SJSA1 (cell line): ENCODE results near the gene FBRSL1. TPM values are rescaled to one million over a fixed set of nuclear protein-coding genes. Genes with fewer than 3 reads are reported as not detected.

ENCODE experiments used
- DNase-seq, 2 experiments: peaks; one replicate each; pipeline ENCODE4 v3.0.0-alpha.2; 2015 to 2020; ENCODE audit warnings: low spot score in 2 of 2, low read depth in 1 of 2
- H3K27ac ChIP-seq: fragments of 250-450 bp; sonication (Bioruptor Pico); 2 replicates; pipeline ENCODE4 v1.5.1; 2020; ENCODE audit warnings: mild to moderate bottlenecking, moderate library complexity
- H3K27me3 ChIP-seq: fragments of 250-450 bp; sonication (Bioruptor Pico); replicated peaks from 2 replicates; pipeline ENCODE4 v1.5.1; 2020; ENCODE audit warnings: mild to moderate bottlenecking, moderate library complexity
- H3K36me3 ChIP-seq: fragments of 250-450 bp; sonication (Bioruptor Pico); 2 replicates; pipeline ENCODE4 v1.5.1; 2020; ENCODE audit warnings: mild to moderate bottlenecking
- H3K4me1 ChIP-seq: fragments of 250-450 bp; sonication (Bioruptor Pico); replicated peaks from 2 replicates; pipeline ENCODE4 v1.6.1; 2021; ENCODE audit warnings: mild to moderate bottlenecking
- H3K4me3 ChIP-seq: fragments of 250-450 bp; sonication (Bioruptor Pico); 2 replicates; pipeline ENCODE4 v1.5.1; 2020; ENCODE audit warnings: mild to moderate bottlenecking
- H3K9me3 ChIP-seq: fragments of 250-450 bp; sonication (Bioruptor Pico); replicated peaks from 2 replicates; pipeline ENCODE4 v1.5.1; 2020; ENCODE audit warnings: mild to moderate bottlenecking
- total RNA-seq: library from RNA; depleted of rRNA; stranded (reverse); fragments of >200 nt; shearing (Covaris generic); gene quantifications from 2 replicates; pipeline ENCODE4 v1.2.3, GENCODE V29; 2014

FBRSL1 gene
- total RNA-seq, 1 experiment from 2014 or later, result 2.8 TPM

DNA sequence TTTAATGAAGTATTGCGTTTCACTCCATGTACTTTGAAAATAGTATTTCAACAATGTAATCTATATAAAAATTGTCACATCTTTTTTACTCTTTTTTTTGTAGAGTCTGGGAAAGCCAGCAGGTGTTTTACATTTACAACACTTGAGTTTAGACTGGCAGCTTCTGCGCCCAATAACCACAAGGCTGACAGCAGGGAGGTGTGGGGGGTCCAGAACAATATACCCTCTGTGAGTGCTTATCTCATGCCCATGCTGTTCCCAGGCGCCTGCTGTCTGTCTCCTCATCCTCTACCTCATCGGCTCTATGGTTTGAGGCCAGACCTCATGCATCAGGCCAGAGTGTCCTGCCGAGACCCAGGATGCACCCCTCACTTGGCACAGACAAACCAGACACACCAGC, 24.9 kb downstream of the FBRSL1 start:
- no peaks in the 10 kb centered on the region for H3K36me3 ChIP-seq
- no peaks in the 10 kb centered on the region for H3K4me1 ChIP-seq
- no peaks in the 10 kb centered on the region for H3K27me3 ChIP-seq
- no peak for DNase-seq
- no peak overlapping the region for H3K27ac ChIP-seq
- no peak overlapping the region for H3K4me3 ChIP-seq
- peaks cover 9% of the 10 kb centered on the region; the same call in 1 of the 2 replicates for H3K9me3 ChIP-seq

DNA sequence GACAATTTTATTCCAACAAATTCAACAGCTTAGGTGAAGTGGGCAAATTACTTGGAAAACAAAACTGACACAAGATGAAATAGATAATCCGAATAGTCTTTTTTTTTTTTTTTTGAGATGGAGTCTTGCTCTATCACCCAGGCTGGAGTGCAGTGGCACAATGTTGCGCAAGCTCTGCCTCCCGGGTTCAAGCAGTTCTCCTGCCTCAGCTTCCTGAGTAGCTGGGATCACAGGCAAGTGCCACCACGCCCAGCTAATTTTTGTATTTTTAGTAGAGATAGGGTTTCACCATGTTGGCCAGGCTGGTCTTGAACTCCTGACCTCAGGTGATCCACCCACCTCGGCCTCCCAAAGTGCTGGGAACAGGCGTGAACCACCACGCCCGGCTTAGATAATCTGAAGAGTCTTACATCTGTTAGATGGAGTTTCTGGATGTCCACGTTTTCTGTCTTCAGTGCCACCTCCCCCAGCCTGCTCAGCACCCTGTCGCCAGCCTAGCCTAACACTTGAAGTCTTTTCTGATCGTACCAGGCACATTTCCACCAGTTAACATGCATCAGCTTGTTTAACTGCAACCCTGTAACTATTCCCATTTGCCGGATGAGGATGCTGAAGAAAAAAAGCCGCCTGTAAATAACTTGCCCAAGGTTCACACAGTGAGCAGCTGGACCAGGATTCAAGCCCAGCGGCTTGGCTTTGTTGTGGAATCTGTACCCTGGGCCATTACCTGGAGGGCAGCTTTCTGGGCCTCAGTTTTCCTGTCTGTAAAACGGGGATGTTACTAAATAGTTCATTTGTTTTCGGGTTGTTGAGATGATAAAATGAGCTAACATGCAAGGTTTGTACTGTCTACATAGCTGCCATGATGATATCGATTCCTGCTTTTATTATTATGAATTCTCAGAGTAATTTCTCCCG, 26.4 kb downstream of the FBRSL1 start:
- H3K36me3 ChIP-seq, result no peaks in the 10 kb centered on the region
- no peaks in the 10 kb centered on the region for H3K27me3 ChIP-seq
- H3K9me3 ChIP-seq, result peaks cover 9% of the 10 kb centered on the region; the same call in 1 of the 2 replicates
- no peak overlapping the region for H3K4me3 ChIP-seq
- no peak for DNase-seq
- H3K4me1 ChIP-seq, result no peaks in the 10 kb centered on the region
- no peak overlapping the region for H3K27ac ChIP-seq

DNA sequence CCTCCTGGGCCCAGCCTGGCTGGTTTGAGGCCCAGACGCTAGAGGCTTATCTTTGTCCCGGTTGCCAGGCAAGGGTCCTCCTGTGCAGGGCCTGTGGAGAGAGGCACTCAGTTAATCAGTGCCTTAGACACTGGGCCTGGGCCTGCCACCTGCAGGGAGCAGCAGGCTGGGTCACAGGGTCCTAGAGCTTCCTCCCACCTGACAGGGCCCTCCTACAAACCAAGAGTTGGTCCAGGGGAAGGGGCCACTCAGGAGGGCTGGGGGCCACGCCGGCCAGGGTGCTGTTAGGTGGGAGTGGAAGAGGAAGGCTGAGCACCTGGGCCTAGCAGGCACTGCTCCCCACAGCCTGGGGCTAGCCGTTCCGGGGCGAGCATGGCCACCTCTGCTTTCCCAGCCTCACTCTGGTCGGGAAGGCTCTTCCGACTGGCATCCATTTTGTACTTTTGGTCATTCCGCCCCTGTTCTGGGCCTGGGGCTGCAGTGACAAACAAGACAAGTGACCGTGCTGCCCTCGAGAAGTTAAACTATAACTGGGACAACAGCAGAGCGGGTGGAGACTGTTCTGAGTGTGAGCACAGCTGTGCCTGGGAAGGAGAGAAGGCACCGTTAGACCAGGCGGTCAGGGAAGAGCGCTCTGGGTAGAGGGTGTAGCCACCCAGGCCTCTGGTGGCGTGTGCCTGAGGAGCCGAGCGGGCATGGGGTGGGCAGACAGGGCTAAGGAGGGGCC, 27.2 kb downstream of the FBRSL1 start:
- peaks cover 9% of the 10 kb centered on the region; the same call in 1 of the 2 replicates for H3K9me3 ChIP-seq
- H3K27ac ChIP-seq, result no peak overlapping the region
- H3K27me3 ChIP-seq, result no peaks in the 10 kb centered on the region
- no peaks in the 10 kb centered on the region for H3K36me3 ChIP-seq
- no peak overlapping the region for H3K4me3 ChIP-seq
- DNase-seq, result no peak
- no peaks in the 10 kb centered on the region for H3K4me1 ChIP-seq

DNA sequence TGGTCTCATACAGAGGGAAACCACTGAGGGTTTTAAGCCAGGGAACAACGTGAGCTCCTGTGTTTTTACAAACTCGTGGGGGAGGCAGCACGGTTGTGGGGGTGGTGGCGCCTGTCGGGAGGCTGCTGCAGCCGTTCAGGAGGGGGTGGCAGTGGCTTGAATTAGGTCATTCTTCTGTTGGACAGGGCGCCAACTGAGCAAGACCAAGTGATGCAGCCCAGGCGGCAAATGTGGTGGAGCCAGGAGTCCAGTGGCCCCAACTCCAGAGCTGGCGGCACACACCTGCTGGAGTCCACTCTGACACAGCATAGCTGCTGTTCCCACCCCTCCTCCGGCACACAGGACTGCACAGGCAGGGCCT, 27.8 kb downstream of the FBRSL1 start:
- Histone ChIP-seq H3K4me1 (no peaks in the 10 kb centered on the region), H3K27me3 (no peaks in the 10 kb centered on the region), H3K4me3 (no peak overlapping the region), H3K9me3 (peaks cover 9% of the 10 kb centered on the region; the same call in 1 of the 2 replicates), H3K36me3 (no peaks in the 10 kb centered on the region), H3K27ac (no peak overlapping the region)
- no peak for DNase-seq

DNA sequence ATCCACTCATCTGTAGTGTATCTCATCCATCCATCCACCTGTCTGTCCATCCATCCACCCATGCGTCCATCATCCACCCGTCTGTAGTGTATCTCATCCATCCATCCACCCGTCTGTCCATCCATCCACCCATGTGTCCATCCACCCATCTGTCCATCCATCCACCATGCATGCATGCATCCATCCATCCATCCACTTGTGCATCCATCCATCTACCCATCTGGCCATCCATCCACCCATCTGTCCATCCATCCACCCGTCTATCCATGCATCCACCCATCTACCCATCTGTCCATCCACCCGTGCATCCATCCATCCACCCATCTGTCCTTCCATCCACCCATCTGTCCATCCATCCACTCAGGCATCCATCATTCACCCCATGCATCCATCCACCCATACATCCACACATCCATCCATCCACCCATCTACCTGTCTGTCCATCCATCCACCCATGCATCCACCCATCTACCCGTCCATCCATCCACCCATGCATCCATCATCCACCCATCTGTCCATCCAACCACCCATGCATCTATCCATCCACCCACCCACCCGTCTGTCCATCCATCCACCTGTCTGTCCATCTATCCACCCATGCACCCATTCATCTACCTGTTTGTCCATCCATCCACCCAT, 28.5 kb downstream of the FBRSL1 start:
- DNase-seq, result no peak
- Histone ChIP-seq H3K27ac (no peak overlapping the region), H3K36me3 (no peaks in the 10 kb centered on the region), H3K4me3 (no peak overlapping the region), H3K27me3 (no peaks in the 10 kb centered on the region), H3K4me1 (no peaks in the 10 kb centered on the region), H3K9me3 (peaks cover 9% of the 10 kb centered on the region; the same call in 1 of the 2 replicates)

DNA sequence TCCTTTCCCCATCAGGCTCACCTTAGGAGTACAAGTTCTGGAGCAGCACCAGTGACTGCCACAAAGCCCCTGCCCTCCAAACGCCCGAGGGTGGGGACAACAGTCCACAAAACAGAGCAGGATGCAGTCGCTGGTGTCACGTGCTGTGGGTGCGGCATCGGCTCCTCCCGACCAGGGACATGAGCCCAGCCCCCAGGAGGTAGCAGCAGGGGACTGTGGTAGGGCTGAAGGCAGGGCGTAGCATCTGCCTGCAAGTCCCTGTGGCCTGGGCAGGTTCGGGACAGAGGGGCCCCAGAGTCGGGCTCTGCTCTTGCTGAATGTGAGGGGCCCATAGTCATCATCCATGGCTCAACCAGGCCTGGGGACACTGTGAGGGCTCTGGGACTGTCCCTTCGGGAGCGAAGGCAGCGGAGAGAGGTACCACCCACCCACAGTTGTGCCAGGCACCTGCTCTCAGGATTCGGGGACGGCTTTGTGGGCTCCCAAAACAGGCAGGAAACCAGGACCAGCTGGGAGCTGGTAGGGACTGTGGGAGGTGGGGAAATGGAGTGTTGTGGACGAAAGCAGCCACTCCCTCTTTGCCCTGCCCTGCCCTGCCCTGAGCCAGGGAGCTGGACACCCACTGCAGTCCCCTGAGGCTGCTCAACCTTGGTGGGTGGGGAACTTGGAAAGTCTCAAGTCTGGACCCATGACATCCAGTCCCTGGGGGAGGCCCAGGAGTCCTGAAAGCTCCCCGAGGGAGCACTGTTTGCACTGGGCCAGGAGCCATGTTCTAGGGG, 30.7 kb downstream of the FBRSL1 start:
- H3K9me3 ChIP-seq, result peaks cover 9% of the 10 kb centered on the region; the same call in 1 of the 2 replicates
- no peak overlapping the region for H3K27ac ChIP-seq
- H3K27me3 ChIP-seq, result no peaks in the 10 kb centered on the region
- no peaks in the 10 kb centered on the region for H3K36me3 ChIP-seq
- no peaks in the 10 kb centered on the region for H3K4me1 ChIP-seq
- no peak for DNase-seq
- H3K4me3 ChIP-seq, result no peak overlapping the region

DNA sequence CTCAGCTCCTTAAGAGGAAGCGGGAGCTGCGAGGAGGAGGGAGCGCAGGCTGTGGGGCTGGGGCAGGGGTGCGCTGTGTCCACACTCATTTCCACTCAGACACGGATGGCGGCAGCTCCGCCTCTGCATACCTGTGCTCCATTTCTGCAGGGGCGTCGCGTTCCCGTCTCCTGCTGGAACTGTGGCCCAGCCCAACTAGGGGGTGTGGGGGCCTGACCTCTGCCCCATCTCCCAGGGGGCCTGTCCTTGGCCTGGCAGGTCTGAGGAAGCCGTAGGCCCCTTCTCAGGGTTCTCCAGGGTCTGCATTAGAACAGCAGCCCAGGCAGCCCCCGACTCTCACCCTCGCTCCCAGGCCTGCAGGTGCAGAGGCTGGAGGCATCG, 31.2 kb downstream of the FBRSL1 start:
- Histone ChIP-seq H3K9me3 (peaks cover 9% of the 10 kb centered on the region; the same call in 1 of the 2 replicates), H3K4me1 (no peaks in the 10 kb centered on the region), H3K27ac (no peak overlapping the region), H3K4me3 (no peak overlapping the region), H3K36me3 (no peaks in the 10 kb centered on the region), H3K27me3 (no peaks in the 10 kb centered on the region)
- no peak for DNase-seq

DNA sequence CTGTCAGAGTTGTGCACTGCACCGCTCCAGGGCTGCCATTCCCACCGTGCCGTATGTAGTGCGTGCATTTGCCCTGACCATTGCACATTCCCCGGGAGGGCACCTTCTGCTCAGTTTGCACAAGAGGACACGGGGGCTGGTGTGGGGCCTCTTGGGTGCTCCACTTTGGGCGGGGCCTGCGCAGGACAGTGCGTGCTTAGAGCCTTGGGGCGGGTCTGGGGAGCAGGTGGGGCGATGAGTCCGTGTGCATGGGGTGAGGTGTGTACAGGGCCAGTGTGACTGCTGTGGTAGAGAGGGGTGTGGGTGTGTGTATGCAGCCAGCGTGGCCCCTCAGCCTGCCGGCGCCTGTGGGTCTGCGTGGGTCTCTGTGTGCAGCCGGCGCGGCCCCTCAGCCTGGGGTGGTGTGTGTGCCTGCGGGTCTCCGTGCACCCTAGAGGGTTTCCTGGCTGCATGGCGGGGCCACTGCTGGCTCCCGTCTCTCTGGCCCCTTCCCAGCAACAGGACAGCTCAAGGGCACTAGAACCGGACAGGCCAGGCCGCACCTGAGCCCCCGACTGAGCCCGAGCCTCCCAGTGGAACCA, 31.9 kb downstream of the FBRSL1 start:
- Histone ChIP-seq H3K27me3 (no peaks in the 10 kb centered on the region), H3K27ac (no peak overlapping the region), H3K9me3 (peaks cover 9% of the 10 kb centered on the region; the same call in 1 of the 2 replicates), H3K4me3 (no peak overlapping the region), H3K4me1 (no peaks in the 10 kb centered on the region), H3K36me3 (no peaks in the 10 kb centered on the region)
- no peak for DNase-seq

DNA sequence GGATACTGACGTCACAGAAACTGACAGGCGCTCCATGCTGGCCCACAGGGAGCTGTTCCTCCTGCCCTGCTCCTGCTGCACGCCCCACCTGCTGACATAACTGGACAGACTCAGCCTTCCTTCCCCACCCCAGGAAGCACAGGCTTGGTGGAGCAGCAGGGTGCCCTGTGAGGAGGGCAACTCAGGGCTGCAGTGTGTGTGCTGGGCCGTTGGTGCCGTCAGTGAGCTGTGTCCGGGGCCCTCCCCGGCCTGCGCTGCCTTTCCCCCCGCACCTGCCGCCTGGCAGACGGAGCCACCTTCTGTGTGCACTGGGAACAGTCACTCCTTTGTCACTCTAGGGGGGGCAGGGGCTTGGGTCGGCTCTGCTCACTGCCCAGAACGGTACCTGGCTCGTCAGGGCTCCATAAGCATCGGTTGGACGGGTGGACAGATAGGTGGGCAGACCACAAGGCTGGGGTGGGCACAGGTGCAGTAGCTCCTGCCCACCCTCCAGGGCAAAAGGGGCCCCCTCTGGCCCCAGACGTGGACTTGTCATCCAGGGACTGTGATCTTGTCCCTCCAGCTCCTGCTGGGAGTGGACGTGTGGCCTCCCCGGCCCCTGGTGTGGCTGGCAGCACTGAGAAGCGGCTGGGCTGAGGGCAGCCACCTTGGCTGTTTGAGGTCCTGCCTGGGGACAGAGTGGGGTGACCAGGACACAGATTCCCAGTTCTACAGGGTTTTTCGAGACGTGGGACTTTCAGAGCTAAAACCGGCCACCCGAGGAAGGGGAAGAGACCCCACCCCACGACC, 32.8 kb downstream of the FBRSL1 start:
- no peaks in the 10 kb centered on the region for H3K36me3 ChIP-seq
- H3K27me3 ChIP-seq, result no peaks in the 10 kb centered on the region
- DNase-seq, result no peak
- H3K9me3 ChIP-seq, result peaks cover 9% of the 10 kb centered on the region; the same call in 1 of the 2 replicates
- H3K4me3 ChIP-seq, result no peak overlapping the region
- no peak overlapping the region for H3K27ac ChIP-seq
- H3K4me1 ChIP-seq, result no peaks in the 10 kb centered on the region

DNA sequence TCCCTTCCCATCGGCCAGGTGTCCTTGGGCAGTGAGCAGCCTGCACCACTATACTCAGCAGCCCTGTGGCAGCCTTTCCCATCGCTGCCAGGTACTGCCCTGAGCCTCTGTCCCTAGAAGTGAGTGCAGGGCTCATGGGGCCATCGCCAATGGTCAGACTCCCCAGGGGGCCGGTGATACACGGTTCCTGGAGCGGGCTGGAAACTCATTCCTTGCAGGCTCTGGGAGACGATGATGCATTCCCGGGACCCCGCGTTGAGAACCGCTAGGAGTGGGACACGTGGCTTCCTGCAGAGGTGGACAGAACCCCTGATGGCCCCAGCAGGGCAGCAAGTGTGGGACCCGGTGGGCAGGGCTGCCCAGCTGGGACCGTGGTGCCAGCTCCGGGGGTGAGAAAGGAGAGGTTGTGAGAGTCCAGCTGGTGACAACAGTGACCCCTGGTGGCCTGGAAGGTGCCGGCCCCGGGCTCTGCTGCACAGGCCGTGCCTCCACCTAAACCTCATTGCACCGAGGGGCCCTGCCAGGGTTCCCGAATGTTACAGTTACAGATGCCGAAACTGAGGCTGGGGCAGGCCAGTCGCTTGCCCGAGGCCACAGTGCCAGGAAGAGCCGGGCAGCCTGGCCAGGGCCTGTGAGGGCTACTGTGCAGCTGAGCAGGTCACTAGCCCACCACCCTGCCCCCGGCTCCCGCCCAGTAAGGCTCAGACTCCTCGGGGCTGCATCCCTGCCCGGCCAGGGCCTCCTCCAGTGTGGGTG, 33.8 kb downstream of the FBRSL1 start:
- no peaks in the 10 kb centered on the region for H3K27me3 ChIP-seq
- H3K9me3 ChIP-seq, result peaks cover 8% of the 10 kb centered on the region; the same call in 1 of the 2 replicates
- no peaks in the 10 kb centered on the region for H3K36me3 ChIP-seq
- no peak overlapping the region for H3K4me3 ChIP-seq
- DNase-seq, result peak; percentile 23 to 57
- no peaks in the 10 kb centered on the region for H3K4me1 ChIP-seq
- H3K27ac ChIP-seq, result no peak overlapping the region

DNA sequence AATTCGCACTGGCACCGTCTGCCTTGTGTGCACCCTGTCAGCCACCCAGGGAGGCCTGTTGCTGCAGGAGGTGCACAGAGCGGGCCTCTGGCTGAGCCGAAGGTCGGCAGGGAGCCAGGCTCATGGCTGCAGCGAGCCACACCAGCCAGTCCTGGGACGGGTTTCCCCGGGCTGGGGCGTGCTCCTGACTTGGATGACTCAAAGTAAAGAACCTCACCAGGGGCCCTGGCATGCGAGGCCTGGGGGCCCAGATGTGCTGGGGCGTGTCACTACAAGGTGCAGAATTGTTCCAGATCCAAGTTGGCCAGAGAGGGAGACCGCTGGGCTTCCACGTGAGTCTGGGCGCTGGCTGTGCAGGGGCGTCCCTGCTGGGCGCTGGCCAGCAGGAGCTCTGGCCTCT, 34.5 kb downstream of the FBRSL1 start:
- no peak overlapping the region for H3K27ac ChIP-seq
- H3K9me3 ChIP-seq, result peaks cover 1% of the 10 kb centered on the region; the same call in 1 of the 2 replicates
- no peaks in the 10 kb centered on the region for H3K27me3 ChIP-seq
- no peak overlapping the region for H3K4me3 ChIP-seq
- H3K36me3 ChIP-seq, result no peaks in the 10 kb centered on the region
- no peak for DNase-seq
- no peaks in the 10 kb centered on the region for H3K4me1 ChIP-seq
